GM12875 (cell line): ENCODE data around the gene CORIN.
A peak's percentile ranks its signal among the peaks of the same experiment; 100 is the strongest.

Source experiments
- H3K4me3 ChIP-seq: one replicate; pipeline ENCODE4 v1.5.1; 2011; ENCODE audit warnings: low read depth, low read length, control low read depth
- CTCF ChIP-seq: IDR thresholded peaks from 2 replicates; pipeline ENCODE4 v1.5.1; 2011; ENCODE audit warnings: low read depth, mild to moderate bottlenecking, control low read depth, inconsistent platforms, low read length, moderate library complexity, borderline replicate concordance; ENCODE audit not compliant: insufficient read depth

CORIN gene

GRCh38 chr4:47669946-47670345, 167.9 kb downstream of the CORIN start:
- no peak overlapping the region for H3K4me3 ChIP-seq
- TF ChIP-seq CTCF: no peak

- H3K4me3 ChIP-seq: no peak overlapping the region
- peak; percentile 53; the same call in 1 of the 2 replicates for TF ChIP-seq CTCF
Observed at GRCh38 chr4:47668810-47669408, 169.0 kb downstream of the CORIN start.

- TF ChIP-seq CTCF: no peak
- no peak overlapping the region for H3K4me3 ChIP-seq
Observed at GRCh38 chr4:47668256-47668655, 169.6 kb downstream of the CORIN start.

- no peak overlapping the region for H3K4me3 ChIP-seq
- TF ChIP-seq CTCF: no peak
Observed at GRCh38 chr4:47667552-47667951, 170.3 kb downstream of the CORIN start.

GRCh38 chr4:47664051-47664826, 173.6 kb downstream of the CORIN start:
- TF ChIP-seq CTCF: no peak
- H3K4me3 ChIP-seq: no peak overlapping the region

- TF ChIP-seq CTCF: peak; percentile 27; the same call in 1 of the 2 replicates
Observed at GRCh38 chr4:47662975-47663374, 174.9 kb downstream of the CORIN start.

GRCh38 chr4:47661741-47662140, 176.1 kb downstream of the CORIN start:
- TF ChIP-seq CTCF: no peak
- no peak overlapping the region for H3K4me3 ChIP-seq

More at GRCh38 chr4:47662975-47663374, 174.9 kb downstream of the CORIN start:
- H3K4me3 ChIP-seq: no peak overlapping the region
